Endothelial cell of umbilical vein (primary cell): ENCODE data around the gene LDLRAD4. TPM values are rescaled to one million over a fixed set of nuclear protein-coding genes. Genes with fewer than 3 reads are reported as not detected.

Source experiments
- BruUV-seq: library from RNA; stranded (reverse); fragments of 400-500 nt; replicated peaks from 2 replicates; lab custom pipeline; 2021; lab: Mats Ljungman, UMichigan
- CTCF ChIA-PET: fragments of 300-600, 350-600 bp; sonication (Branson Sonifier 250); formaldehyde crosslinking; loops from one replicate; lab custom pipeline; 2021; ENCODE audit warnings: antibody characterized with exemption, inconsistent platforms; lab: Charles Lee
- POLR2A ChIA-PET: fragments of 300-600, 350-600 bp; sonication (Branson Sonifier 250); formaldehyde crosslinking; loops from one replicate; lab custom pipeline; 2021; ENCODE audit warnings: antibody characterized with exemption, inconsistent platforms; lab: Charles Lee
- DNase-seq: peaks from one replicate; pipeline ENCODE4 v3.0.0-alpha.2; 2011; ENCODE audit warnings: low read depth, low spot score
- FAIRE-seq: peaks from 2 replicates; lab custom pipeline; 2011; peaks lifted over from hg19 to GRCh38; lab: Jason Lieb, UNC
- H2AFZ ChIP-seq: 2 replicates; pipeline ENCODE4 v1.6.0; 2012; ENCODE audit warnings: low read depth, low read length, control low read depth, inconsistent platforms
- H3K27ac ChIP-seq: 2 replicates; pipeline ENCODE4 v1.5.1; 2011; ENCODE audit warnings: low read depth, mild to moderate bottlenecking, control low read depth, low read length, moderate library complexity; ENCODE audit not compliant: insufficient read depth
- H3K27me3 ChIP-seq, 2 experiments: 2 replicates each; pipeline versions ENCODE4 v1.6.0 to v1.6.1; 2011; ENCODE audit warnings: low read length in 2 of 2, mixed read lengths in 1 of 2; ENCODE audit not compliant: control insufficient read depth in 2 of 2, insufficient read depth in 2 of 2
- H3K36me3 ChIP-seq, 2 experiments: 2 replicates in 1 of 2; 3 replicates in 1 of 2; pipeline ENCODE4 v1.5.1; 2011; ENCODE audit warnings: low read length in 2 of 2, mild to moderate bottlenecking in 1 of 2, moderate library complexity in 1 of 2; ENCODE audit not compliant: control insufficient read depth in 2 of 2, insufficient read depth in 2 of 2; ENCODE audit errors: extremely low read depth in 1 of 2
- H3K4me1 ChIP-seq: 3 replicates; pipeline ENCODE4 v1.5.1; 2011; ENCODE audit warnings: mild to moderate bottlenecking, low read length; ENCODE audit not compliant: control insufficient read depth, insufficient read depth; ENCODE audit errors: extremely low read depth
- H3K4me2 ChIP-seq: 2 replicates; pipeline ENCODE4 v1.6.1; 2011; ENCODE audit warnings: low read length, control low read depth, mixed read lengths; ENCODE audit not compliant: insufficient read depth
- H3K4me3 ChIP-seq, 3 experiments: fragments of 200-600 bp in 1 of 3; sonication (generic), shearing (Covaris generic) in 1 of 3; replicated peaks in 1 of 3; 2 replicates each; pipeline ENCODE4 v1.5.1; 2011 to 2016; ENCODE audit warnings: control low read depth in 3 of 3, low read length in 3 of 3, mild to moderate bottlenecking in 2 of 3, inconsistent platforms in 1 of 3, low read depth in 1 of 3, moderate library complexity in 1 of 3; ENCODE audit not compliant: insufficient read depth in 1 of 3
- H3K79me2 ChIP-seq: 2 replicates; pipeline ENCODE4 v1.6.0; 2012; ENCODE audit warnings: low read length, inconsistent platforms; ENCODE audit not compliant: control insufficient read depth, insufficient read depth
- H3K9ac ChIP-seq: replicated peaks from 2 replicates; pipeline ENCODE3; 2011; ENCODE audit warnings: low read length, control low read depth; ENCODE audit not compliant: insufficient read depth; ENCODE audit errors: extremely low read depth
- H3K9me1 ChIP-seq: replicated peaks from 3 replicates; pipeline ENCODE4 v1.6.0; 2011; ENCODE audit warnings: mild to moderate bottlenecking, low read length; ENCODE audit not compliant: control insufficient read depth, insufficient read depth; ENCODE audit errors: extremely low read depth
- H3K9me3 ChIP-seq: replicated peaks from 2 replicates; pipeline ENCODE4 v1.5.1; 2012; ENCODE audit warnings: low read length, inconsistent platforms; ENCODE audit not compliant: control insufficient read depth, insufficient read depth
- H4K20me1 ChIP-seq: replicated peaks from 2 replicates; pipeline ENCODE3; 2011; ENCODE audit warnings: mild to moderate bottlenecking, low read length; ENCODE audit not compliant: control insufficient read depth, insufficient read depth; ENCODE audit errors: extremely low read depth
- EZH2 ChIP-seq: IDR thresholded peaks from 2 replicates; pipeline ENCODE4 v1.6.1; 2012; ENCODE audit warnings: borderline replicate concordance, low read depth, mild to moderate bottlenecking, moderate library complexity, low read length, inconsistent platforms; ENCODE audit not compliant: severe bottlenecking
- FOS ChIP-seq: IDR thresholded peaks from 2 replicates; pipeline ENCODE4 v1.6.1; 2011; ENCODE audit warnings: mild to moderate bottlenecking, low read length, moderate library complexity, borderline replicate concordance; ENCODE audit not compliant: insufficient read depth
- GATA2 ChIP-seq: IDR thresholded peaks from 2 replicates; pipeline ENCODE4 v1.7.0; 2011; ENCODE audit warnings: low read depth, mild to moderate bottlenecking, moderate library complexity, mixed read lengths, low read length; ENCODE audit not compliant: insufficient read length, insufficient read depth
- JUN ChIP-seq: IDR thresholded peaks from 2 replicates; pipeline ENCODE4 v1.6.1; 2011; ENCODE audit warnings: borderline replicate concordance, low read depth; ENCODE audit not compliant: insufficient read length, insufficient read depth
- MYC ChIP-seq: IDR thresholded peaks from one replicate; pipeline ENCODE4 v1.6.1; 2011; ENCODE audit warnings: mild to moderate bottlenecking, low read depth, low read length
- POLR2A ChIP-seq: IDR thresholded peaks from 2 replicates; pipeline ENCODE4 v1.6.1; 2012; ENCODE audit warnings: low read depth, mild to moderate bottlenecking, control low read depth, low read length
- POLR2AphosphoS5 ChIP-seq: IDR thresholded peaks from 2 replicates; pipeline ENCODE4 v1.6.1; 2012; ENCODE audit warnings: low read depth, mild to moderate bottlenecking, control low read depth, low read length, moderate library complexity; ENCODE audit not compliant: insufficient read depth
- dilution Hi-C: fragments of 300-500 bp; cut with MboI; formaldehyde crosslinking; loops from one replicate; pipeline ENCODE4 v1.15.0; 2019; ENCODE audit warnings: low sequenced_read_pairs; ENCODE audit not compliant: extremely low pct_ligation_motif_present
- intact Hi-C: fragments of 100-400 bp; cut with micrococcal nuclease; formaldehyde crosslinking; loops from one replicate; pipeline ENCODE4 v1.10.0; 2022
- polyA plus RNA-seq, 4 experiments: library from polyadenylated mRNA; depleted of rRNA in 3 of 4; stranded (reverse) in 3 of 4; unstranded in 1 of 4; fragments of >200 nt; gene quantifications; 2 replicates each; pipeline versions ENCODE4 v1.2.1 to v1.2.3, GENCODE V29; 2011 to 2012; ENCODE audit warnings: missing spikeins in 1 of 4
- total RNA-seq: library from RNA; stranded (reverse); gene quantifications from 2 replicates; pipeline ENCODE4 v1.2.3, GENCODE V29; 2021
- TF ChIP-seq, protein P1 (sequence below): IDR thresholded peaks from 2 replicates; pipeline ENCODE4 v1.6.1; 2011; ENCODE audit not compliant: insufficient read depth, insufficient read length
- TF ChIP-seq, protein P2 (sequence below), 2 donors: IDR thresholded peaks; 1 replicate in 1 of 2; 2 replicates in 1 of 2; pipeline ENCODE4 v1.5.1; 2011; ENCODE audit warnings: low read length in 2 of 2, mild to moderate bottlenecking in 2 of 2, moderate library complexity in 2 of 2, control low read depth in 1 of 2, inconsistent platforms in 1 of 2, low read depth in 1 of 2; ENCODE audit not compliant: insufficient read depth in 1 of 2; ENCODE audit errors: extremely low read depth in 1 of 2

LDLRAD4 gene
- total and polyA plus RNA-seq, 2 donors (not counting 3 experiments of a cell fraction or from before 2014, with no cell fraction given) = 5.2 to 6.5 TPM

DNA sequence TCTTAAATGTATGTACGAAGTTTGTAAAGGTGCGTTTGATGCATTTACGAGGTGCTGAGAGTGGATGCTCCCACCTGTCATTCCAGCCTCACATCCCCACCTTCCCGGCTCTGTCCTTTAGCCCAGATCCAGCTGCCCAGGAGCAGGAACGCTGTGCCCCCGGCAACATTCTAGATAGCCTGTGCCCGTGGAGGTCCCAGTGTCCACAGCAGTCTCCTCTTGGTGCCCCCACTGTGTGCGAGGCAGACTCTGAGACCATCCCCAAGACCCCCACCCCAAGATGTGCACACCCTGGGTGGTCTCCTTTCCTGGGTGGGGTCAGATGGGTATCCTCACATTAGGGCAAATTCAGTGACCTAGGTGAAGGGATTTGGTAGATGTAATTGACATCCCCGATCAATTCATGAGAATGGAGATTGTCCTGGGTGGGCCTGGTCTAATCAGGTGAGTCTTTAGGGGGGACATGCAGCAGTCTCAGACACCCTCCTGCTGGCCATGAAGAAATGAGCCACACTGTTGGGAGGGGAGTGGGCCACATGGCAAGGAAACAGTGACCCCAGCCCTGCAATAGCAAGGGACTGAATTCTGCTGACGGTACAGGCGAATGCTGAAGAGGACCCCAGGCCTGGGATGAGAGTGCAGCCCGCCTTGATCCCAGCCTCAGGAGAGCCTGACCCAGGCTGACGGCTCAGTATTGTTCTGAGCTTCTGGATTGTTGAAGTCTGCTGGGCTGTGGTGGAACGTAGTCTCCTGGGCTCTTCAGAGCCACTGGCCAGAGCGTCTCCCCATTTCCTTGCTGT is 304.5 kb downstream of the LDLRAD4 start:
- Histone ChIP-seq H3K4me3 (no peak overlapping the region), H4K20me1 (no peaks in the 10 kb centered on the region), H3K27ac (no peak overlapping the region), H3K9me3 (no peaks in the 10 kb centered on the region), H3K9me1 (no peaks in the 10 kb centered on the region), H3K9ac (no peak overlapping the region), H3K27me3 (no peaks in the 10 kb centered on the region), H2AFZ (no peak overlapping the region), H3K4me2 (no peak overlapping the region), H3K36me3 (no peaks in the 10 kb centered on the region), H3K79me2 (no peaks in the 10 kb centered on the region), H3K4me1 (no peaks in the 10 kb centered on the region)
- FAIRE-seq = no peak
- no peak for TF ChIP-seq GATA2
- no peak for TF ChIP-seq EZH2
- TF ChIP-seq, protein P1, sequence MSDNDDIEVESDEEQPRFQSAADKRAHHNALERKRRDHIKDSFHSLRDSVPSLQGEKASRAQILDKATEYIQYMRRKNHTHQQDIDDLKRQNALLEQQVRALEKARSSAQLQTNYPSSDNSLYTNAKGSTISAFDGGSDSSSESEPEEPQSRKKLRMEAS = no peak
- no peak for TF ChIP-seq POLR2A
- no peak for TF ChIP-seq MYC
- no peak for TF ChIP-seq JUN
- TF ChIP-seq FOS = no peak
- TF ChIP-seq POLR2AphosphoS5 = no peak
- TF ChIP-seq, protein P2, sequence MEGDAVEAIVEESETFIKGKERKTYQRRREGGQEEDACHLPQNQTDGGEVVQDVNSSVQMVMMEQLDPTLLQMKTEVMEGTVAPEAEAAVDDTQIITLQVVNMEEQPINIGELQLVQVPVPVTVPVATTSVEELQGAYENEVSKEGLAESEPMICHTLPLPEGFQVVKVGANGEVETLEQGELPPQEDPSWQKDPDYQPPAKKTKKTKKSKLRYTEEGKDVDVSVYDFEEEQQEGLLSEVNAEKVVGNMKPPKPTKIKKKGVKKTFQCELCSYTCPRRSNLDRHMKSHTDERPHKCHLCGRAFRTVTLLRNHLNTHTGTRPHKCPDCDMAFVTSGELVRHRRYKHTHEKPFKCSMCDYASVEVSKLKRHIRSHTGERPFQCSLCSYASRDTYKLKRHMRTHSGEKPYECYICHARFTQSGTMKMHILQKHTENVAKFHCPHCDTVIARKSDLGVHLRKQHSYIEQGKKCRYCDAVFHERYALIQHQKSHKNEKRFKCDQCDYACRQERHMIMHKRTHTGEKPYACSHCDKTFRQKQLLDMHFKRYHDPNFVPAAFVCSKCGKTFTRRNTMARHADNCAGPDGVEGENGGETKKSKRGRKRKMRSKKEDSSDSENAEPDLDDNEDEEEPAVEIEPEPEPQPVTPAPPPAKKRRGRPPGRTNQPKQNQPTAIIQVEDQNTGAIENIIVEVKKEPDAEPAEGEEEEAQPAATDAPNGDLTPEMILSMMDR (IDR thresholded peaks at IDR 0.05; ENCODE audit: extremely low read depth in 1 of 2, insufficient read depth in 1 of 2, low read depth in 1 of 2, low read length in 2 of 2) = no peak
- intact Hi-C loops = no loop called here
- ChIA-PET CTCF (interaction anchor here (2.4 to 2.6 kb wide), 2 partner anchors 8 to 307 kb away, joined by 6 to 16 read pairs; no protein-coding TSS in a partner anchor), POLR2A (no interaction called here)
- dilution Hi-C loops = no loop called here
- no TSS peak for BruUV-seq
- no peak for DNase-seq
